Stimulated activated CD8-positive, alpha-beta memory T cell treated with anti-CD3 and anti-CD28 coated beads, Interleukin-15, amount 100 ng/mL, for 48 hours (primary cell): ENCODE results near the gene UNC5A.

Experiments used
- DNase-seq, 2 donors: peaks; one replicate each; pipeline ENCODE4 v3.0.0-alpha.2; 2020; ENCODE audit warnings: low read depth in 2 of 2

Gene UNC5A

DNA sequence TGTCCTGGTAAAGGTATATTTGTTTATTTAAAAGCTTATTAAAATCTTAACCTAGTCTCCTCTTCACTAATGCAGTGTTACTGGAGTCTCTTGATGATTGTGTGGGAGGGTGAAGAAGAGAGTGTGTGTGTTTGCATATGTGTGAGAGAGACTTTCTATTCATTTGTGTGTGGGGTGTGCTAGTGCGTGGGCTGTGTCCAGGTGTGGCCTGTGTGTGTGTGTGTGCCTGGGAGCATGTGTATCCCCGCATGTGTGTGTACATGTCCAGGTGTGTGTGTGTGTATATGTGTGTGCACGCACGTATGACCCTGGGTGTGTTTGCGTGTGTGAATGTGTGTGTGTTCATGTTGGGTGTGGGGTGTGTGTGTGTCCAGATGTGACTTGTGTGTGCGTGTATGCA lies 10.3 kb upstream of the UNC5A start:
- no peak for DNase-seq

- no peak for DNase-seq
Observed at GRCh38 chr5:176802116-176802784, 8.1 kb upstream of the UNC5A start.

DNA sequence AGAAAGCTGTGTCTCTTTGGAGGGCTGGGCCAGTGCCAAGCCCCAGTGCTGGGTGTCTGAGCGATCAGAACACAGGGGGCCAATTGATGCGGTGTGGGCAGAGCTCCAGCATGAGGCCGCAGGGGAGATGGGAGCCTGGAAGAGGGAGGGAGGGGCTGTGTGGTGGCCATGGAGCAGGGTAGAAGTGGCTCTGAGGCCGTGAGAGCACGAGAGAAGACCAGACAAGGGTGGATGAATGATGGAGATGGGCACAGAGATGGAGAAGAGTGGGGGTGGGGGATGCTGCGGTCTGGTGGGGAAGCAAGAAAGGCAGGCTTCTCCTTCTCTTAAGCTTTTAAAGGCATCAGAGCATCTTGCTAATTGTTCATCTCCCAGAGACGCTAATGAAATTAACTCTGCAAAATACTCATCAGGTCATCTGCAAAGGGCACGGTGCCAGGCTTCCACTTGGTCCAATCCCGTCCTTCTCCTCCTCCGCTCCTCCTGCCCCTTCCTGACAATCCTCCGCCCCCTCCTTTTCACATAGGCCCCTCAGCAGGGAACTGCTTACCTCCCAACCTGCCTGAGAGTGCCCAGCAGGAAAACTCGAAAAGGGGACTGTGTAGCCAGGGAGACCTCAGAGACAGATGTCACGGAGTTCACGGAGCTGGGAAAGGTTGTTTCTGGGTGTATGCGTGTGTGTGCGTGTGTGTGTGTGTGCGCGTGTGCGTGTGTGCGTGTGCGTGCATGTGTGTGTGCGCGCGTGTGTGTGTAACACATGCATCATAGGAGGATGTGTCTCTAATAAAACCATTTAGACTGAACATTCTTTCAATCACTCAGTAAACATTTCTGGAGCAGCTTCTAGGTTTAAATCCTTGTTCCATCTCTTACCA lies 7.1 kb upstream of the UNC5A start:
- no peak for DNase-seq

- no peak for DNase-seq
Observed at GRCh38 chr5:176803943-176804498, 6.3 kb upstream of the UNC5A start.

DNA sequence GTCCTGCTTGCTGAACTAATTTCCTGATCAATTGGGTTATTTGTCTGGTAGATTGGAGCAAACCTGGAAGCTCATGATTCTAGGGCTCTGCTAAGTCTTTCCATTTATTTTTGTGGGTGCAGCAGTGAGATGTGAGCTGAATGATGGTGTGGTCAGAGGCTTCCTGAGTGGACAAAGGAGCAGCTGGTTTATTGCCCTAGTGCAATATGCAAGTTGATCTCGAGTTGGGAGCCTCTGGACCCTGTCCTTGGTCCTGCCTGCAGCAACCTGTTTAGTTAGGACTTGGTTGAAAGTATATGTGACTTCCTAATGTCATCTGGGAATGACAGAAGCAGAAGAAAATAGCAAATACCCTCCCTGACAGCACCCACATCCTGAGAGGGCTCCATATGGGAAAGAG lies 4.2 kb upstream of the UNC5A start:
- DNase-seq, result no peak

GRCh38 chr5:176809544-176810080 lies 747 bp upstream of the UNC5A start:
- DNase-seq, result no peak

GRCh38 chr5:176810687-176811501 lies 535 bp downstream of the UNC5A start:
- DNase-seq, result no peak

DNA sequence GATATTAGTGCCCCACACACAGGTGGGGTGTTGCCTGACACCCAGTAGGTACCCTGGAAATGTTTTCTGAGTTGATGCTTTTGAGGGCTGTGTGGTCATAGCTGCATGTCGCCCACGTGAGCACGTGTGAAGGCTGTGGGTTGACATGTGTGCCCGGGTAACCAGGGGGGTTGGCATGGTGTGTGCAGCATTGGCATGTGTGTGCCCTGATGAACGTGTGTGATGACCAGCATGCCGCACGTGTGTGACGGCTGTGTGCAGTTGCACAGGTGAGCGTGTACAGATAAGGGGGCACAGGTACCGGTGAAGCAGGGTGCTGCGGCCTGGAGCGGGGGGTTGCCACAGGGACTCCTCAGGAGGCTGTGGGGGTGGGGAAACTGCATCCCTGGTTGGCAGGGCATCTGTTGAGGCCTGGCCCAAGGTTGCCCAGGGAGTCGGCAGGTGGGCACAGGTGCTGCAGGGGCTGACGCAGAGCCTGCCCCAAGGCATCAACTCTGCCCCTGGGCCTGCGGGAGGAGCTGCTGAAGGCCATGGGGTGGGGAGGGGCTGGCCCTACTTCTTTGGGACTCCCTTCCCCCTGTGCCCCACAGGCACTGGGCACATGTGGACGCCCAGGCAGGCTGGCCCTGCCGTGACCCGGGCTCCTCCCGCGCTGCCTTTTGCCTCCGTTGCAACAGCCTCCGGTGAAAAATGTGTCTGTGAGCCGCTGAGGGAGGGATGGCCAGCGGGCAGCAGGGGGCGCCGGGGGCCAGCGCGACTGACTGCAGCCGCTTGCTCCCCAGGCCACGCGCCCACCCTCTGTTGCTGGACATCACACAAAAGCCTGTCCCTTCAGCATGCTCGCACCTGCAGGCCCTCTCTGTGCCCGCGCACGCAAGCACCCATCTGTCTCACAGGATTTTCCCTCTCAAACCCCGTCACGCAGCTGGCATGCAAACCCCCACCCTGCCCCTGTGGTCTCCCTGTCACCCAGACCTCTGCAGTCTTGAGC lies 2.2 kb downstream of the UNC5A start:
- no peak for DNase-seq

DNA sequence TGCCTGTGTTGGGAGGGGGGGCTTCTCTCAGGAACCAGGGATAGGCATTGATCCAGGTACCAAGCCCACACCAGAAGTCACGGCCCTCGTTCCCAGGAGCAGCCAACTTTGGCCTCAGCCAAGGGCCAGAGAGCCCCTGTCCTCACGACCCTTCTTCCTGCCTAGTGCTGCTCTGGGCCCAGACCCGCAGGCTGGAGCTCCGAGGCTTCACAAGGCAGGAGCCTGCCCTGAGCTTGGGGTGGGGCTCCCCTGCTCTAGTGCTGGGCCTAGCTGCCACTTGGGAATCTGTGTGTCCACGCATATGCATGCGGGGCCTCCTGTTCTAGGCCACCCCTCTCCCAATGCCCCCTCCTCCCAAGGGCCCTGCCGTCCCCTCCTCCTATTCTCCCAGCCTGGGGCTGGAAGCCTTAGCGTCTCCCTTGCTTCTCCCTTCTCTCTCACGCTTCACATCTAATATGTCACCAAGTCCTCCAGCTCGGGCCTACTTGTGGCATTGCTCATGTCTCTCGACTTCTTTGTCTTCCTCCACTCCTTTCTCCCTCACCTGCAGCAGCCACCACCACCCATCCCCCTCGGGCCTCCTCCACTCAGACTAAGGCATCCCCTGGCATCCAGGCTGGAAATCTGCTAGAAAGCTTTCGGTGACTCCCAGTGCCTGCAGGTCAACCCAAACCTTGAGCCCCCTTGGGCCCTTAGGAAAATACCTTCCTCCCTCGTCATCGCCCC lies 3.4 kb downstream of the UNC5A start:
- no peak for DNase-seq

GRCh38 chr5:176814313-176814685 lies 3.9 kb downstream of the UNC5A start:
- no peak for DNase-seq

GRCh38 chr5:176814836-176815438 lies 4.6 kb downstream of the UNC5A start:
- DNase-seq, result no peak

DNA sequence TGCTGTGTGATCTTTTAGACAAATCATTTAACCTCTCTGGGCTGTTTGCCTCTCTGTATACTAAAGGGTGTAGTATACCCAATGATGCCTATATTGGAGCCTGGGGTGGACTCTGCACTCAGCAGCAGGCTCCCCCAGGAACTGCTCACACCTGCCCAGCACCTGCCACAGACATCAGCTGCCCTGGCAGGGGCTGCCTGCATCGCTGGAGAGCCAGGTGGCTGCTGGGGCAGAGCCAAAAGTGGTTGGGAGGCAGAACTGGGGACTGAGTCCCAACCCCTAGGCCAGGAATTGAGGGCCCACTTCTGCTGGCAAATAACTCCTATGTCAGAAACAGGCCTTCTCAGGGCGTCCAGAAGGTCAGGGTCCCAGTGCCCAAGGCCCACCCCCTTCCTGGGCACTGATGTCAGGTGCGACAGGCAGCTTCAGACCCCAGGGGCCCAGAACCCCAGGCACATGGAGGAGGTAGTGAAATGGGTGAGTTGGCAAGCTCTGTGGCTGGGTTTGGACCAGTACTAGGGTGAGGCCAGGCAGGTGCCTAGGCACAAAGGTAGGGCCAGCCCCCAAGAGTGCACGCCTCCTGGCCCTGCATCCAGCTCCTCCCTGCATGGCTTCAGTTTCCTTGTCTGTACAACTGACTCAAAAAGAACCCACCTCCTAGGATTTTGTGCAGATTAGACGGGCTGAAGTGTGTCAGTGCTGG lies 5.8 kb downstream of the UNC5A start:
- DNase-seq, result no peak

DNA sequence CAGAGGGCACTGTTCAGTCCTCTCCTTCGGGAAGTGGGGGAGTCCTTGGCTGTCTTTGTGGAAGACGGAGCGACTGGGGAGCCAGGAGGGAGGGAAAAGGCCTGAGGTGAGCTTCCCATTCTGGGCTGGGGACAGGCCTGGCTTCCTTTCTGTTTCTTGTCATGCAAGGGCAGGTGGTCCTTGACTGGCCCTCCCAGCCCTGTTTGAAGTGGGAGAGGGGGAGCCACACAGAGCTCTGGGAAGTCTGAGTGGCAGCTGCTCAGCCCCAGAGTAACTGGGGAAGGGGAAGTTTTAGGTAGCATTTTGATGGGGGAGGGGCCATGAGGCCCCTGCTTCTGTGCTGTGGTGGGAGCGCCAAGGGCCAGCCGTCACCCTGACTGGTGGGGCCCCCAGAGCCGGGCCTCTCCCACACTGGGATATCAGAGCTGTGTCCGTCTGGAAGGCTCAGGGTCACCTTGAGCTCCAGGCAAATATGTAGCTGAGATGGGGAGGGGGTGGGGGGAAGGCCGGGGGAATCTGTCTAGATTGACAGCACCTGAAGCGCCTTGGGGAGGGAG lies 6.5 kb downstream of the UNC5A start:
- no peak for DNase-seq

- DNase-seq, result no peak
Observed at GRCh38 chr5:176817369-176817840, 7.0 kb downstream of the UNC5A start.

- DNase-seq, result no peak
Observed at GRCh38 chr5:176817841-176818377, 7.5 kb downstream of the UNC5A start.

- peak in 1 of 2 donors; percentile 21 for DNase-seq
Observed at GRCh38 chr5:176818391-176819098, 8.2 kb downstream of the UNC5A start.

DNA sequence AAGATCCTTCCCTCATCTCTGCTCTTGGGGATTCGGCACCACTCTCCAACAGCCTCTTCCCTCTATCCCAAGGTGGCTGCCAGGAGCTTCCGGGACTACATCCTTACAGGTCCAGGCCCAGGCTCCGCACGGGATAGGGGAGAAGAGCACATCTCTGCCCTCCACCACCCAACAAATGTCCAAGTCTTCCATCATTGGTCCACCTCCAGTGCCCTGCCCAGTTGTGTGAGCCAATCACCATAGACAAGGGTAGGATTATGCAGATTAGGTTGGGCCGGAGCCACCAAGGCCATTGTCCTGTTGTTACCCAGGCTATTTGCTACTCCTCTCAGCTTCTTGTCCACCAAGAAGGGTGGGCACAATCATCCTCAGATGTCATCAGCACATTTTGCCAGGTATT lies 9.1 kb downstream of the UNC5A start:
- no peak for DNase-seq
